ENCODE measurements around the gene PPP1R12C.

PPP1R12C gene

DNA sequence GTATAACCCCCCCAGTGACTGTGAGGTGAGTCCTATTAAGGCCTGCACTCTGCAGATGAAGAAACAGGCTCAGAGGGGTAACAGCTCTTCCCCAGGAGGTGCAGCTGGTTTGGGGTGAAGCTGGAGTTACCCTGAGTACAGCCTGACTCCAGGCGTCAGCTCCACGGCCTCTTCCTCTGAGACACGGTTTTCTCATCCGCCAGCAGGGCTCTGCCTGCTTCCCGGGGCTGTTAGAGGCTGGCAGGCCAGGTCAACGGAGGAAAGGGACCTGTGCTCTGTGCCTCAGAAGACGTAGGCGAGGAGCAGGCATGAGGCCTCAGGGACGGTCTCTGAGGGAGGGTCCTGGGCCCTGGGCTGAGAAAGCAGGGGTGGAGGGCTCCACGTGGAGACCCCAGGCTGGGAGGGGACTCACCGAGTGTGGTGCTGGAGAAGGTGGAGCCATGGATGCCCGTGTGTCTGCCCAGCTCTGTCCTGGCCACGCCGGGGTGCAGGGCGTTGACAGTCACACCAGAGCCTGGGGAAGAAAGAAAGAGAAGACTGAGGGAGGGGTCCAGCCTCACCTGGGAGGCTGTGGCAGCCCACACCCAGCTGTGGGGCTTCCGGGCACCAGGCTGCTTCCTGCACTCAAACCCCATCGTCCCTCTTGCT, 70.3 kb downstream of the PPP1R12C start:
- no peak for DNase-seq (ENCODE audit: low read depth, low spot score)

- DNase-seq (ENCODE audit: low read depth, low spot score): no peak
Observed at GRCh38 chr19:55044771-55045716, 72.4 kb downstream of the PPP1R12C start.

GRCh38 chr19:55044286-55044685, 73.2 kb downstream of the PPP1R12C start:
- DNase-seq (ENCODE audit: low read depth, low spot score): no peak

DNA sequence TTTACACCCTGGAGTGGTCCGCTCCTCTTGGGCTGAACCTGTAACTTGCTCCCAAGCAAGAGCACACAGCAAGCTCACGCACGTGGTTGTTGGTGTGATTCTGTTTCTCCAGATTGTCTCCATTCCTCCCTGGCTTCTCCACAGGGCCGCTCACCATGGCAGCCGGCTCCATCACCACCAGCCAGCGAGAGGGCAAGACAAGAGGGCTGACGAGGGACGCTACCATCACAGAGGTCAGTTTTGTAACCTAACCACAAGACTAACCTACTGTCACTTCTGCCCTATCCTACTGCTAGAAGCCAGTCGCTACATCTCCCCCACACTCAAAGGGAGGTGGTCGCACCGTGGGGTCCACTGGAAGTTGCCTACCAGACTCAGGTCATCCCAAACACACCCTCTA, 74.7 kb downstream of the PPP1R12C start:
- no peak for DNase-seq (ENCODE audit: low read depth, low spot score)

DNA sequence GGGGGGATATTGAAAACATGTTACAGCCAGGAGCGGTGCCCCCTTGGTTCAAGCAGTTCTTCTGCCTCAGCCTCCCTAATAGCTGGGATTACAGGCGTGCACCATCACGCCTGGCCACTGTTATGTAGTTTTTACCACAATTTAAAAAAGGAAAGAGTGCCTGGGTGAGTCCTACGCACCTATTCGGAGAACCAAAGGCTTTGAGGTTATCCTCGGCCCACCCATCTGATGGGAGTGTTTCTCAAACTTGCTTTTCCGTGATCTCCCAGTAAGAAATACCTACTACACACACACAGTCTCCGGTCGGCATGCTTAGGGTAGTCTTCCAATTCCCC, 75.1 kb downstream of the PPP1R12C start:
- DNase-seq (ENCODE audit: low read depth, low spot score): no peak

DNA sequence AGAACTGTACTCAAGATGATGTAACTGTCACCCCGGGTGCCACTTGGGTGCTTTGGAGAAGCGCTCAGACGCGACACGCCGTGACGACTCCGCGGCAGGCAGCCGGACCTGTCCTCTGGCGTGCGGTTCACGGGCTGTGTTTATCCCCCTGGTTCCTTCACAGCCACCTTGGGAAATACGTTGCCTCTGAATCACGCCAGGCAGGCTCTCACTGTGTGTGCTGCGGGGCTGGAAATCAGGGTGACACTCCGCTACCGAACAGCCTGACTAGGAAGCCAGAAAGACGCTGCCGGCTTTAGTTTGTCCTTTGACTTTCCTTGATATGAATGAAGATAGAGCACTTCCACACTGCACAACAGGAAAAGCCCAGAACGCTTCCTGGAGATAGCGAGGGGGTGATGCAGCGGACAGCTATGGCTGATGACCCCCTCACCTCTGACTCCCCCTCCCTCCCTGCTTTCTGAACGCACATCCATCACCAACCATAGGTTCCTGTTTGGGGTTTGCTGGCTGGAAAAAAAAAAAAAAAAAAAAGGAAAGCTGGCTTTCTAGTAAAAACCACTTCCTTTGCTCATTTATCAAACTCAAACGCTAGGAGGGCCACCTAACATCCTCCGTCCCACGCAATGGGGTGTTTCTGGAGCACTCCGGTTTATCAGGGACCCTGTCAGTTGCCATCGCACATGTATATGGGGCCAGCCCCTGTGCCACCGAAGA, 75.7 kb downstream of the PPP1R12C start:
- no peak for DNase-seq (ENCODE audit: low read depth, low spot score)

- DNase-seq (ENCODE audit: low read depth, low spot score): no peak
Observed at GRCh38 chr19:55041244-55041626, 76.2 kb downstream of the PPP1R12C start.

Data from brain pericyte (primary cell).